Spleen (tissue), 11 donors: ENCODE measurements around the gene PAMR1. TPM values are rescaled to one million over a fixed set of nuclear protein-coding genes. Genes with fewer than 3 reads are reported as not detected.

Experiments used
- DNase-seq: peaks from one replicate; pipeline ENCODE4 v3.0.0-alpha.2; 2020
- H3K27ac ChIP-seq, 8 donors: fragments of 200-600 bp; sonication (generic) in 7 of 8; 1 replicate in 4 of 8; 2 replicates in 4 of 8; pipeline versions ENCODE4 v1.5.0 to v1.8.0; 2016 to 2021; ENCODE audit warnings: inconsistent platforms in 4 of 8, mild to moderate bottlenecking in 4 of 8, moderate library complexity in 1 of 8
- H3K27me3 ChIP-seq, 7 donors: fragments of 200-600 bp; sonication (generic) in 6 of 7; replicated peaks in 1 of 7; 1 replicate in 4 of 7; 2 replicates in 3 of 7; pipeline versions ENCODE4 v1.5.0 to v1.8.0; 2016 to 2021; ENCODE audit warnings: inconsistent platforms in 3 of 7, mild to moderate bottlenecking in 1 of 7
- H3K36me3 ChIP-seq, 6 donors: fragments of 200-600 bp; sonication (generic) in 5 of 6; 1 replicate in 4 of 6; 2 replicates in 2 of 6; pipeline versions ENCODE4 v1.5.0 to v1.8.0; 2016 to 2021; ENCODE audit warnings: inconsistent platforms in 2 of 6
- H3K4me1 ChIP-seq, 6 donors: fragments of 200-600 bp; sonication (generic) in 5 of 6; 1 replicate in 3 of 6; 2 replicates in 3 of 6; pipeline versions ENCODE4 v1.5.0 to v1.8.0; 2016 to 2021; ENCODE audit warnings: inconsistent platforms in 3 of 6
- H3K4me3 ChIP-seq, 8 donors: fragments of 200-600 bp; sonication (generic) in 7 of 8; 1 replicate in 4 of 8; 2 replicates in 4 of 8; pipeline versions ENCODE4 v1.5.0 to v1.8.0; 2016 to 2021; ENCODE audit warnings: inconsistent platforms in 4 of 8, mild to moderate bottlenecking in 4 of 8, moderate library complexity in 2 of 8
- H3K9me3 ChIP-seq, 8 donors: fragments of 200-600 bp; sonication (generic) in 7 of 8; 1 replicate in 4 of 8; 2 replicates in 4 of 8; pipeline versions ENCODE4 v1.5.0 to v1.8.0; 2016 to 2021; ENCODE audit warnings: inconsistent platforms in 4 of 8
- POLR2A ChIP-seq, 3 donors: fragments of 450-650 bp; IDR thresholded peaks; one replicate each; pipeline ENCODE4 v1.5.1; 2017; ENCODE audit warnings: antibody characterized with exemption in 3 of 3, mild to moderate bottlenecking in 1 of 3
- POLR2AphosphoS5 ChIP-seq, 3 donors: sonication (generic); formaldehyde crosslinking; IDR thresholded peaks; one replicate each; pipeline ENCODE4 v1.5.1; 2017; ENCODE audit warnings: antibody characterized with exemption in 3 of 3
- WGBS, 5 donors: extraction: QIAGEN DNeasy Blood & Tissue Kit in 3 of 5; methylation state at CpG; one replicate each; pipeline versions ENCODE4 v1.1.5 to v1.1.7; 2013 to 2018; 5-methylcytosine and 5-hydroxymethylcytosine counted together
- intact Hi-C: fragments of 100-400 bp; cut with DNase I; formaldehyde crosslinking; loops from one replicate; pipeline ENCODE4 v1.15.0; 2023; ENCODE audit warnings: low total_unique reads
- polyA plus RNA-seq, 3 donors: library from polyadenylated mRNA; stranded (reverse); fragments of 200-250 nt; gene quantifications; one replicate each; pipeline ENCODE4 v1.2.1, GENCODE V29; 2013
- total RNA-seq, 7 donors: library from RNA; depleted of rRNA in 3 of 7; stranded (reverse); fragments of >200 nt in 3 of 7; fragmentation: NEBNext Ultra II Directional in 4 of 7; extraction: Animal tissue kit (Norgen Biotek cat#: 25700) in 4 of 7; gene quantifications; one replicate each; pipeline versions ENCODE4 v1.1.0 to v1.2.1, GENCODE V29; 2016 to 2021
- TF ChIP-seq, protein P1 (sequence below), 11 experiments: fragments of 200-600 bp in 7 of 11; fragments of 450-650 bp in 4 of 11; sonication (generic) in 4 of 11; IDR thresholded peaks in 8 of 11; conservative IDR thresholded peaks in 3 of 11; 1 replicate in 7 of 11; 2 replicates in 4 of 11; pipeline versions ENCODE4 v1.4.0 to v1.8.0; 2016 to 2021; ENCODE audit warnings: antibody characterized with exemption in 11 of 11, inconsistent platforms in 4 of 11, mild to moderate bottlenecking in 1 of 11
- donor health status: healthy with polysubstance abuse.
- donor health status: DM: no; HTN: no; CAD: no; lungs with moderate emphysema.
- donor health status: DM: no; HTN: no; CAD: no.
- donor health status: Bipolar disorder and iron deficiency.
- donor health status: healthy.
- donor health status: DM: no; HTN: no; CAD: no.
- donor health status: DM: yes; HTN: yes; CAD: no.

Gene PAMR1
- total and polyA plus RNA-seq, 10 donors: 1.3 to 23.6 (median 5.1) TPM

DNA sequence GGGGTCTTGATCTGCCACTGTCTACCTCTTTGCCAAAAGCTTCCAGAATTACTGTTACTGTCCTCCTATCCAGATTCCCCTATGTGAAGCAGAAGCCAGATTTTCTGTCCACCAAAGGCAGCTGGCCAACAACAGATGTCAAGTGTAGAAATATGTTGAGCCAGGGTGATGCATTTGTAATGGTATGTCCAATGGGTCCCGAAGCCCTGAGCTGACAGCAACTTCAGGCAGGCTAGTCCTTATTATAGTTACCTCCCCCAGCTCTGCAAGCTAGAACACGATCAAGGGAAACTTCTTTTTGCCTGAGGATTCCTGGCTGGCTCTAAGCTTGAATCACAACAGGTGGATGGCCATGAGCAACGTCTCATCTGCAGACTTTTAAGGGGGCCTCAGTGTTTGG lies 10.2 kb downstream of the PAMR1 start:
- TF ChIP-seq POLR2AphosphoS5 (IDR thresholded peaks at IDR 0.05): no peak
- no peak for TF ChIP-seq POLR2A (IDR thresholded peaks at IDR 0.05)
- TF ChIP-seq, protein P1, sequence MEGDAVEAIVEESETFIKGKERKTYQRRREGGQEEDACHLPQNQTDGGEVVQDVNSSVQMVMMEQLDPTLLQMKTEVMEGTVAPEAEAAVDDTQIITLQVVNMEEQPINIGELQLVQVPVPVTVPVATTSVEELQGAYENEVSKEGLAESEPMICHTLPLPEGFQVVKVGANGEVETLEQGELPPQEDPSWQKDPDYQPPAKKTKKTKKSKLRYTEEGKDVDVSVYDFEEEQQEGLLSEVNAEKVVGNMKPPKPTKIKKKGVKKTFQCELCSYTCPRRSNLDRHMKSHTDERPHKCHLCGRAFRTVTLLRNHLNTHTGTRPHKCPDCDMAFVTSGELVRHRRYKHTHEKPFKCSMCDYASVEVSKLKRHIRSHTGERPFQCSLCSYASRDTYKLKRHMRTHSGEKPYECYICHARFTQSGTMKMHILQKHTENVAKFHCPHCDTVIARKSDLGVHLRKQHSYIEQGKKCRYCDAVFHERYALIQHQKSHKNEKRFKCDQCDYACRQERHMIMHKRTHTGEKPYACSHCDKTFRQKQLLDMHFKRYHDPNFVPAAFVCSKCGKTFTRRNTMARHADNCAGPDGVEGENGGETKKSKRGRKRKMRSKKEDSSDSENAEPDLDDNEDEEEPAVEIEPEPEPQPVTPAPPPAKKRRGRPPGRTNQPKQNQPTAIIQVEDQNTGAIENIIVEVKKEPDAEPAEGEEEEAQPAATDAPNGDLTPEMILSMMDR (IDR thresholded peaks at IDR 0.05 in 8 of 11, conservative IDR thresholded peaks at IDR 0.05 in 3 of 11): no peak
- intact Hi-C loops: no loop called here
- Histone ChIP-seq H3K27ac (no peak overlapping the region), H3K4me3 (no peak overlapping the region), H3K9me3 (no peaks in the 10 kb centered on the region), H3K36me3 (no peaks in the 10 kb centered on the region), H3K27me3 (peaks cover 0 to 36% (median 0%) of the 10 kb centered on the region in 7 donors), H3K4me1 (no peaks in the 10 kb centered on the region)
- 14 to 66% (median 34%) methylated on average over 3 of the region's 3 CpGs for WGBS, 5 donors
- no peak for DNase-seq

DNA sequence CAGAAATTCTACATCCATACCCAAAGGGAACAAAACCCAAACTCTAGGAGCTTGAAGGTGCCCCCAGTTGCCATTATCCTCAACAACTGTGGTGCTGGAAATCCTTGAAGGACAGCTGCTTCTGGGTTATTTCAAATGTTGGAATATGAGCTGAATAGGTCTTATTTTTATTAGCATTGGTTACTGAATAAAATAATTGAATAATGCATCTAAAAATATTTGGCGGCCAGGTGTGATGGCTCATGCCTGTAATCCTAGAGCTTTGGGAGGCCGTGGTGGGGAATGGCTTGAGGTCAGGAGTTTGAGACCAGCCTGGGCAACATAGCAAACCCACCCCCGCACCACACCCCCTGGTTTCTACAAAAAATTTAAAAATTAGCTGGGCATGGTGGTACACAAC lies 10.9 kb downstream of the PAMR1 start:
- intact Hi-C loops: no loop called here
- no peak overlapping the region for H3K27ac ChIP-seq
- 79 to 89% (median 84%) methylated on average over 3 of the region's 3 CpGs for WGBS, 5 donors
- no peak for DNase-seq
- H3K4me3 ChIP-seq: no peak overlapping the region
- no peaks in the 10 kb centered on the region for H3K4me1 ChIP-seq
- H3K36me3 ChIP-seq: no peaks in the 10 kb centered on the region
- peaks cover 0 to 33% (median 0%) of the 10 kb centered on the region in 7 donors for H3K27me3 ChIP-seq
- H3K9me3 ChIP-seq: no peaks in the 10 kb centered on the region
- TF ChIP-seq, protein P1 (IDR thresholded peaks at IDR 0.05 in 8 of 11, conservative IDR thresholded peaks at IDR 0.05 in 3 of 11): no peak
- no peak for TF ChIP-seq POLR2AphosphoS5 (IDR thresholded peaks at IDR 0.05)
- no peak for TF ChIP-seq POLR2A (IDR thresholded peaks at IDR 0.05)

GRCh38 chr11:35511666-35512065 lies 13.8 kb downstream of the PAMR1 start:
- WGBS, 5 donors: 49 to 82% (median 66%) methylated on average over 5 of the region's 5 CpGs
- intact Hi-C loops: no loop called here
- TF ChIP-seq, protein P1 (IDR thresholded peaks at IDR 0.05 in 8 of 11, conservative IDR thresholded peaks at IDR 0.05 in 3 of 11): no peak
- TF ChIP-seq POLR2AphosphoS5 (IDR thresholded peaks at IDR 0.05): no peak
- TF ChIP-seq POLR2A (IDR thresholded peaks at IDR 0.05): no peak
- no peak overlapping the region for H3K4me3 ChIP-seq
- H3K4me1 ChIP-seq: no peaks in the 10 kb centered on the region
- H3K27me3 ChIP-seq: peaks cover 0 to 23% (median 0%) of the 10 kb centered on the region in 7 donors
- H3K9me3 ChIP-seq: peaks cover 0 to 20% (median 4%) of the 10 kb centered on the region in 8 donors
- H3K27ac ChIP-seq: no peak overlapping the region
- DNase-seq: no peak
- no peaks in the 10 kb centered on the region for H3K36me3 ChIP-seq

- intact Hi-C loops: no loop called here
- H3K27me3 ChIP-seq: peaks cover 0 to 15% (median 0%) of the 10 kb centered on the region in 7 donors
- H3K9me3 ChIP-seq: peaks cover 0 to 32% (median 16%) of the 10 kb centered on the region in 8 donors
- no peaks in the 10 kb centered on the region for H3K36me3 ChIP-seq
- WGBS, 5 donors: 87 to 96% (median 95%) methylated on average over 2 of the region's 2 CpGs
- no peaks in the 10 kb centered on the region for H3K4me1 ChIP-seq
- H3K4me3 ChIP-seq: no peak overlapping the region
- no peak overlapping the region for H3K27ac ChIP-seq
- TF ChIP-seq POLR2A (IDR thresholded peaks at IDR 0.05): no peak
- TF ChIP-seq, protein P1 (IDR thresholded peaks at IDR 0.05 in 8 of 11, conservative IDR thresholded peaks at IDR 0.05 in 3 of 11): no peak
- no peak for TF ChIP-seq POLR2AphosphoS5 (IDR thresholded peaks at IDR 0.05)
- DNase-seq: no peak
Observed at GRCh38 chr11:35507688-35508087, 17.7 kb downstream of the PAMR1 start.
